Measurements from ENCODE around the gene BABAM2. TPM values are rescaled to one million over a fixed set of nuclear protein-coding genes. Genes with fewer than 3 reads are reported as not detected.
"Not testable (repeated sequence)": the region's sequence is repeated elsewhere in the genome, so short reads cannot be mapped to it uniquely, and the experiment has no call there.

Gene BABAM2
- total RNA-seq, 2 donors from 2014 or later = 32.2 to 33.5 TPM

DNA sequence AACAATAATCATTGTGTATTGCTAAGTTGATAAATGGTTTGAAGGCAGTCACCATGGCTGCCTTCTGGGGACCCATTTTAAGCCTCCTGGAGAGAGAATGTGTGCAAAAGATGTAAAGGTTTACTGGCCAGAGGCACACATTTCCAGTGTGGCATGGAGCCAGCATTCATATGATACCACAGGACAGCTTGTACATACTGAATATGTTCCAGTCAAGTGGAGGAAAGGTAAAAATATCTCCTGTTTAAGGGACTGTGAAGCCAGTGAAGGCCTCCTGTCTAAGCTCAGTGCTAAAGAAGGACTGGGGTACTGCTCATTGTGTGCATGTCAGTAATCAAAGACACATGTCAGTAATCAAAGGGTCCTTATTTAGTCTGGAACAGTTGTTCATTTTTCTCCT is 119.2 kb downstream of the BABAM2 start:
- Histone ChIP-seq H3K36me3 (no peaks in the 10 kb centered on the region), H3K27ac (no peak overlapping the region), H3K9me3 (no peaks in the 10 kb centered on the region), H3K4me1 (no peaks in the 10 kb centered on the region), H3K27me3 (no peaks in the 10 kb centered on the region), H3K4me3 (no peak overlapping the region), H3K9ac (ENCODE audit: low read depth in 2 of 2, low read length in 2 of 2) (no peak overlapping the region)
- DNase-seq = no peak
- intact Hi-C loops (cut with DNase I) = no loop called here
- TF ChIP-seq, protein P1, sequence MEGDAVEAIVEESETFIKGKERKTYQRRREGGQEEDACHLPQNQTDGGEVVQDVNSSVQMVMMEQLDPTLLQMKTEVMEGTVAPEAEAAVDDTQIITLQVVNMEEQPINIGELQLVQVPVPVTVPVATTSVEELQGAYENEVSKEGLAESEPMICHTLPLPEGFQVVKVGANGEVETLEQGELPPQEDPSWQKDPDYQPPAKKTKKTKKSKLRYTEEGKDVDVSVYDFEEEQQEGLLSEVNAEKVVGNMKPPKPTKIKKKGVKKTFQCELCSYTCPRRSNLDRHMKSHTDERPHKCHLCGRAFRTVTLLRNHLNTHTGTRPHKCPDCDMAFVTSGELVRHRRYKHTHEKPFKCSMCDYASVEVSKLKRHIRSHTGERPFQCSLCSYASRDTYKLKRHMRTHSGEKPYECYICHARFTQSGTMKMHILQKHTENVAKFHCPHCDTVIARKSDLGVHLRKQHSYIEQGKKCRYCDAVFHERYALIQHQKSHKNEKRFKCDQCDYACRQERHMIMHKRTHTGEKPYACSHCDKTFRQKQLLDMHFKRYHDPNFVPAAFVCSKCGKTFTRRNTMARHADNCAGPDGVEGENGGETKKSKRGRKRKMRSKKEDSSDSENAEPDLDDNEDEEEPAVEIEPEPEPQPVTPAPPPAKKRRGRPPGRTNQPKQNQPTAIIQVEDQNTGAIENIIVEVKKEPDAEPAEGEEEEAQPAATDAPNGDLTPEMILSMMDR (IDR thresholded peaks at IDR 0.05) = no peak

GRCh38 chr2:28011322-28011737 is 120.8 kb downstream of the BABAM2 start:
- H3K4me1 ChIP-seq = no peaks in the 10 kb centered on the region
- no peaks in the 10 kb centered on the region for H3K9me3 ChIP-seq
- H3K27me3 ChIP-seq = no peaks in the 10 kb centered on the region
- H3K4me3 ChIP-seq = no peak overlapping the region
- H3K36me3 ChIP-seq = no peaks in the 10 kb centered on the region
- intact Hi-C loops (cut with DNase I) = no loop called here
- TF ChIP-seq, protein P1 (IDR thresholded peaks at IDR 0.05) = no peak
- no peak overlapping the region for H3K9ac ChIP-seq (ENCODE audit: low read depth in 2 of 2, low read length in 2 of 2)
- DNase-seq = no peak
- no peak overlapping the region for H3K27ac ChIP-seq

GRCh38 chr2:28018474-28018873 is 127.9 kb downstream of the BABAM2 start:
- H3K36me3 ChIP-seq; intact Hi-C loops (cut with DNase I); H3K4me3 ChIP-seq; DNase-seq; H3K27me3 ChIP-seq; H3K27ac ChIP-seq; H3K9me3 ChIP-seq; H3K9ac ChIP-seq (ENCODE audit: low read depth in 2 of 2, low read length in 2 of 2); H3K4me1 ChIP-seq: not testable (repeated sequence)

DNA sequence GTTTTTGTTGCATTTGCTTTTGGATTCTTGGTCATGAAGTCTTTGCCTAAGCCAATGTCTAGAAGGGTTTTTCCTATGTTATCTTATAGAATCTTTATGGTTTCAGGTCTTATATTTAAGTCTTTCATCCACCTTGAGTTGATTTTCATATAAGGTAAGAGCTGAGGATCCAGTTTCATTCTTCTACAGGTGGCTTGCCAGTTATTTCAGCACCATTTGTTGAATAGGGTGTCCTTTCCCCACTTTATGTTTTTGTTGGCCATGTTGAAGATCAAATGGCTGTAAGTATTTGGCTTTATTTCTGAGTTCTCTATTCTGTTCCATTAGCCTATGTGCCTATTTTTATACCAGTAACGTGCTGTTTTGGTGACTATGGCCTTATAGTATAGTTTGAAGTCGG is 129.0 kb downstream of the BABAM2 start:
- H3K9me3 ChIP-seq; H3K4me3 ChIP-seq; H3K27ac ChIP-seq; H3K9ac ChIP-seq (ENCODE audit: low read depth in 2 of 2, low read length in 2 of 2); H3K4me1 ChIP-seq; intact Hi-C loops (cut with DNase I); DNase-seq; H3K27me3 ChIP-seq; H3K36me3 ChIP-seq: not testable (repeated sequence)

DNA sequence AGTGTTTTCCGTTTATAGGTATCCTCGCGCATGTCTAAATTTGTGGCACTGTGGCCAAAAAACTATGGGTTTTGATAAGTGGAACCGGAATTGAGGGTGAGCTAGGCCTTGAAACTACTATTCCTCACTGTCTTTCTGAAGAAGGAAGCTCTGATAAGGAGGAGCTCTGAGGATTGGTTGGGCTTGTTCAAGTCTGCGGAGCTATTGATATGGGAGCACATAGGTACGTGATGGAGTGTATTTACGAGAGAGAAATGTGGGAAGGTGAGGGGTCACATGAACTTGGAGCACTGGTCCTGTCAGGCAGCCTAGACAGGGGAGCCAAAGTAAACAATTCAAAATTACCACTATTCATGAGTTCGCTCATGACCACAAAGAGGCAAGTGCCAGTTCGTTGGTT is 131.4 kb downstream of the BABAM2 start:
- H3K4me1 ChIP-seq = no peaks in the 10 kb centered on the region
- H3K27me3 ChIP-seq = no peaks in the 10 kb centered on the region
- H3K9me3 ChIP-seq = no peaks in the 10 kb centered on the region
- H3K9ac ChIP-seq (ENCODE audit: low read depth in 2 of 2, low read length in 2 of 2) = no peak overlapping the region
- H3K36me3 ChIP-seq = no peaks in the 10 kb centered on the region
- TF ChIP-seq, protein P1 (IDR thresholded peaks at IDR 0.05) = no peak
- no peak overlapping the region for H3K4me3 ChIP-seq
- H3K27ac ChIP-seq = no peak overlapping the region
- intact Hi-C loops (cut with DNase I) = no loop called here
- no peak for DNase-seq

GRCh38 chr2:28025123-28025522 is 134.6 kb downstream of the BABAM2 start:
- no peaks in the 10 kb centered on the region for H3K27me3 ChIP-seq
- DNase-seq = no peak
- no peak overlapping the region for H3K27ac ChIP-seq
- no peak overlapping the region for H3K4me3 ChIP-seq
- TF ChIP-seq, protein P1 (IDR thresholded peaks at IDR 0.05) = no peak
- intact Hi-C loops (cut with DNase I) = no loop called here
- no peaks in the 10 kb centered on the region for H3K9me3 ChIP-seq
- H3K36me3 ChIP-seq = no peaks in the 10 kb centered on the region
- H3K9ac ChIP-seq (ENCODE audit: low read depth in 2 of 2, low read length in 2 of 2) = no peak overlapping the region
- no peaks in the 10 kb centered on the region for H3K4me1 ChIP-seq

- intact Hi-C loops (cut with DNase I); H3K9ac ChIP-seq (ENCODE audit: low read depth in 2 of 2, low read length in 2 of 2); H3K27me3 ChIP-seq; DNase-seq; H3K9me3 ChIP-seq; H3K4me3 ChIP-seq; H3K4me1 ChIP-seq; H3K36me3 ChIP-seq; H3K27ac ChIP-seq: not testable (repeated sequence)
Observed at GRCh38 chr2:28026230-28026629, 135.7 kb downstream of the BABAM2 start.
